Liver (tissue), 9 donors: ENCODE data around the gene IL1RAPL2. TPM values are rescaled to one million over a fixed set of nuclear protein-coding genes. Genes with fewer than 3 reads are reported as not detected.

ENCODE experiments used
- DNase-seq: peaks from one replicate; pipeline ENCODE4 v3.0.0-alpha.2; 2017; ENCODE audit warnings: low spot score
- H3K27ac ChIP-seq, 2 donors: one replicate each; pipeline ENCODE4 v1.7.0; 2013; ENCODE audit warnings: inconsistent platforms in 2 of 2, low read length in 2 of 2, control low read depth in 1 of 2, low read depth in 1 of 2, mild to moderate bottlenecking in 1 of 2
- H3K27me3 ChIP-seq, 4 donors: one replicate each; pipeline versions ENCODE4 v1.6.1 to v1.7.0; 2013; ENCODE audit warnings: low read length in 3 of 4, inconsistent platforms in 1 of 4, mild to moderate bottlenecking in 1 of 4, moderate library complexity in 1 of 4; ENCODE audit not compliant: control insufficient read depth in 4 of 4, insufficient read depth in 4 of 4
- H3K36me3 ChIP-seq, 4 donors: one replicate each; pipeline versions ENCODE4 v1.6.1 to v1.7.0; 2013; ENCODE audit warnings: low read length in 3 of 4, mild to moderate bottlenecking in 3 of 4, low read depth in 1 of 4, moderate library complexity in 1 of 4; ENCODE audit not compliant: control insufficient read depth in 4 of 4, insufficient read depth in 3 of 4
- H3K4me1 ChIP-seq, 4 donors: one replicate each; pipeline versions ENCODE4 v1.6.1 to v1.7.0; 2013; ENCODE audit warnings: low read length in 3 of 4, mild to moderate bottlenecking in 3 of 4, moderate library complexity in 1 of 4; ENCODE audit not compliant: control insufficient read depth in 4 of 4, insufficient read depth in 4 of 4
- H3K4me3 ChIP-seq, 3 donors: one replicate each; pipeline versions ENCODE4 v1.6.1 to v1.7.0; 2013; ENCODE audit warnings: low read length in 3 of 3, control low read depth in 1 of 3, low read depth in 1 of 3, mild to moderate bottlenecking in 1 of 3
- H3K9ac ChIP-seq, 2 donors: one replicate each; pipeline ENCODE4 v1.7.0; 2013; ENCODE audit warnings: low read length in 2 of 2, mild to moderate bottlenecking in 2 of 2, moderate library complexity in 2 of 2, control low read depth in 1 of 2, low read depth in 1 of 2
- H3K9me3 ChIP-seq, 4 donors: one replicate each; pipeline versions ENCODE4 v1.6.1 to v1.7.0; 2013; ENCODE audit warnings: low read length in 3 of 4; ENCODE audit not compliant: control insufficient read depth in 4 of 4
- ATF3 ChIP-seq: IDR thresholded peaks from 2 replicates; pipeline ENCODE4 v1.6.1; 2016; ENCODE audit warnings: antibody characterized with exemption
- CTCF ChIP-seq: fragments of 150-350 bp; IDR thresholded peaks from 2 replicates; pipeline ENCODE4 v1.5.1; 2017; ENCODE audit warnings: improper control_type of control experiment, low read depth, low read length; ENCODE audit not compliant: missing input control
- EGR1 ChIP-seq, 2 donors: IDR thresholded peaks; 2 replicates each; pipeline ENCODE4 v1.6.1; 2016 to 2018; ENCODE audit warnings: antibody characterized with exemption in 2 of 2, low read depth in 2 of 2
- FOXA1 ChIP-seq: IDR thresholded peaks from 2 replicates; pipeline ENCODE4 v1.6.1; 2016; ENCODE audit warnings: antibody characterized with exemption
- FOXA2 ChIP-seq: IDR thresholded peaks from 2 replicates; pipeline ENCODE4 v1.6.1; 2016; ENCODE audit warnings: antibody characterized with exemption
- GABPA ChIP-seq, 2 donors: IDR thresholded peaks in 1 of 2; conservative IDR thresholded peaks in 1 of 2; 2 replicates each; pipeline ENCODE4 v1.6.1; 2016; ENCODE audit warnings: antibody characterized with exemption in 2 of 2, mild to moderate bottlenecking in 1 of 2, moderate library complexity in 1 of 2
- HNF4A ChIP-seq, 2 donors: conservative IDR thresholded peaks; 2 replicates each; pipeline ENCODE4 v1.6.1; 2016; ENCODE audit warnings: antibody characterized with exemption in 2 of 2, mild to moderate bottlenecking in 2 of 2
- HNF4G ChIP-seq: IDR thresholded peaks from 2 replicates; pipeline ENCODE4 v1.6.1; 2016; ENCODE audit warnings: antibody characterized with exemption
- JUND ChIP-seq, 2 donors: IDR thresholded peaks; 2 replicates each; pipeline ENCODE4 v1.6.1; 2016; ENCODE audit warnings: antibody characterized with exemption in 2 of 2
- MAX ChIP-seq: IDR thresholded peaks from 2 replicates; pipeline ENCODE4 v1.6.1; 2016; ENCODE audit warnings: antibody characterized with exemption
- RAD21 ChIP-seq, 2 donors: IDR thresholded peaks; 2 replicates each; pipeline ENCODE4 v1.6.1; 2016; ENCODE audit warnings: antibody characterized with exemption in 2 of 2, mild to moderate bottlenecking in 2 of 2
- REST ChIP-seq: IDR thresholded peaks from 2 replicates; pipeline ENCODE4 v1.6.1; 2016; ENCODE audit warnings: antibody characterized with exemption, mild to moderate bottlenecking
- RXRA ChIP-seq, 2 donors: IDR thresholded peaks; 2 replicates each; pipeline ENCODE4 v1.6.1; 2017 to 2018; ENCODE audit warnings: antibody characterized with exemption in 2 of 2, mild to moderate bottlenecking in 1 of 2
- SP1 ChIP-seq: IDR thresholded peaks from 2 replicates; pipeline ENCODE4 v1.6.1; 2018; ENCODE audit warnings: antibody characterized with exemption, mild to moderate bottlenecking
- TAF1 ChIP-seq: conservative IDR thresholded peaks from 2 replicates; pipeline ENCODE4 v1.6.1; 2016; ENCODE audit warnings: antibody characterized with exemption, mild to moderate bottlenecking
- YY1 ChIP-seq: IDR thresholded peaks from 2 replicates; pipeline ENCODE4 v1.6.1; 2016; ENCODE audit warnings: antibody characterized with exemption, mild to moderate bottlenecking
- ZBTB33 ChIP-seq: IDR thresholded peaks from 2 replicates; pipeline ENCODE4 v1.6.1; 2016; ENCODE audit warnings: antibody characterized with exemption
- WGBS: extraction: QIAGEN DNeasy Blood & Tissue Kit; methylation state at CpG from one replicate; pipeline ENCODE4 v1.1.7; 2013; 5-methylcytosine and 5-hydroxymethylcytosine counted together
- polyA plus RNA-seq, 2 donors: library from polyadenylated mRNA; stranded (reverse) in 1 of 2; unstranded in 1 of 2; fragments of 200-250 nt in 1 of 2; fragments of >200 nt in 1 of 2; fragmentation: Nextera tagmentation in 1 of 2; extraction: Ambion mirVana in 1 of 2; gene quantifications; one replicate each; pipeline versions ENCODE4 v1.2.1 to v1.2.3, GENCODE V29; 2013 to 2015
- total RNA-seq, 2 donors: library from RNA; depleted of rRNA; stranded (reverse); fragments of >200 nt; gene quantifications; one replicate each; pipeline ENCODE4 v1.2.3, GENCODE V29; 2014
- donor health status: healthy.
- donor health status: healthy.
- donor health status: healthy.
- donor health status: healthy.
- donor health status: healthy.

Gene IL1RAPL2
- total and polyA plus RNA-seq, 4 donors, result 0.20 to 1.6 (median 0.91) TPM

- 79% methylated on average over 1 of the region's 1 CpG for WGBS
- no peak overlapping the region for H3K4me3 ChIP-seq
- H3K4me1 ChIP-seq, result no peaks in the 10 kb centered on the region
- no peaks in the 10 kb centered on the region for H3K9me3 ChIP-seq
- no peaks in the 10 kb centered on the region for H3K27me3 ChIP-seq
- no peaks in the 10 kb centered on the region for H3K36me3 ChIP-seq
- no peak overlapping the region for H3K9ac ChIP-seq
- no peak overlapping the region for H3K27ac ChIP-seq
- DNase-seq, result no peak
- no peak for TF ChIP-seq YY1
- TF ChIP-seq MAX, result no peak
- no peak for TF ChIP-seq TAF1
- TF ChIP-seq CTCF, result no peak
- no peak for TF ChIP-seq FOXA2
- no peak for TF ChIP-seq HNF4G
- no peak for TF ChIP-seq ZBTB33
- TF ChIP-seq SP1, result no peak
Observed at GRCh38 chrX:105515561-105515960, 949.6 kb downstream of the IL1RAPL2 start.

- H3K9ac ChIP-seq, result no peak overlapping the region
- DNase-seq, result no peak
- no peaks in the 10 kb centered on the region for H3K36me3 ChIP-seq
- no peaks in the 10 kb centered on the region for H3K9me3 ChIP-seq
- H3K27ac ChIP-seq, result no peak overlapping the region
- H3K27me3 ChIP-seq, result no peaks in the 10 kb centered on the region
- TF ChIP-seq CTCF (no peak), FOXA1 (no peak), REST (no peak), GABPA (IDR thresholded peaks at IDR 0.05 in 1 of 2, conservative IDR thresholded peaks at IDR 0.05 in 1 of 2) (no peak), HNF4G (no peak), MAX (no peak), EGR1 (IDR thresholded peaks at IDR 0.05; ENCODE audit: low read depth in 2 of 2) (no peak), ATF3 (no peak), TAF1 (no peak), JUND (IDR thresholded peaks at IDR 0.05) (no peak), FOXA2 (no peak), RAD21 (IDR thresholded peaks at IDR 0.05) (no peak), ZBTB33 (no peak), YY1 (no peak), RXRA (IDR thresholded peaks at IDR 0.05) (no peak), HNF4A (conservative IDR thresholded peaks at IDR 0.05) (no peak)
- WGBS, result 61% methylated on average over 1 of the region's 1 CpG
- H3K4me3 ChIP-seq, result no peak overlapping the region
- H3K4me1 ChIP-seq, result no peaks in the 10 kb centered on the region
Observed at GRCh38 chrX:105526431-105526830, 960.4 kb downstream of the IL1RAPL2 start.
